H7 (cell line): ENCODE data around the gene SSR4. TPM values are rescaled to one million over a fixed set of nuclear protein-coding genes. Genes with fewer than 3 reads are reported as not detected.

Source experiments
- DNase-seq: peaks from one replicate; pipeline ENCODE4 v3.0.0; 2012
- H3K27me3 ChIP-seq: 2 replicates; pipeline ENCODE4 v1.6.0; 2011; ENCODE audit warnings: mild to moderate bottlenecking, low read length; ENCODE audit not compliant: control insufficient read depth, insufficient read depth
- H3K36me3 ChIP-seq: replicated peaks from 2 replicates; pipeline ENCODE4 v1.5.1; 2011; ENCODE audit warnings: low read length; ENCODE audit not compliant: control insufficient read depth, insufficient read depth
- H3K4me3 ChIP-seq: 2 replicates; pipeline ENCODE4 v1.5.1; 2011; ENCODE audit warnings: low read depth, mild to moderate bottlenecking, control low read depth, low read length, moderate library complexity; ENCODE audit not compliant: insufficient read depth
- total RNA-seq: library from RNA; depleted of rRNA; stranded (reverse); fragments of >200 nt; shearing (Covaris generic); gene quantifications from 2 replicates; pipeline ENCODE4 v1.2.3, GENCODE V29; 2014; rRNA removed

SSR4 gene
- total RNA-seq, 1 experiment from 2014 or later, result 198 TPM

DNA sequence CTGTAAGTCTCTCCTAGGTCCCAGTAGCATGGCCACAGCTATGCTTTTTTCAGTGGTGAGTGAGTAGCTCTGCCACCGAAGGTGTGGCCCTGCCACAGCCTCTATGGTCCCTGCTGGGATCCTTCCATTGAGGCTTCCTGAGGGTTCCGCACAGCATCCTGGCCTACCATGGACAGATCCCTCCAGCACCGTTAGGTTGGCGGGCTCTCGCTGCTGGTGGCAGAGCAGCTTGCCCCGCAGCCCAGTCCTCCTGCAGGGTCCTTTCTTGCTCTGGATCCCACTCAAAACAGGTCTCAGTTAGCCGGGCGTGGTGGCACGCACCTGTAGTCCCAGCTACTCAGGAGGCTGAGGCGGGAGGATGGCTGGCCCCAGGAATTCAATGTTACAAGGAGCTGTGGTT lies 38.3 kb downstream of the SSR4 start:
- H3K4me3 ChIP-seq, result no peak overlapping the region
- DNase-seq, result peak; percentile 25
- no peaks in the 10 kb centered on the region for H3K27me3 ChIP-seq
- no peaks in the 10 kb centered on the region; the same call in 1 of the 2 replicates for H3K36me3 ChIP-seq

DNA sequence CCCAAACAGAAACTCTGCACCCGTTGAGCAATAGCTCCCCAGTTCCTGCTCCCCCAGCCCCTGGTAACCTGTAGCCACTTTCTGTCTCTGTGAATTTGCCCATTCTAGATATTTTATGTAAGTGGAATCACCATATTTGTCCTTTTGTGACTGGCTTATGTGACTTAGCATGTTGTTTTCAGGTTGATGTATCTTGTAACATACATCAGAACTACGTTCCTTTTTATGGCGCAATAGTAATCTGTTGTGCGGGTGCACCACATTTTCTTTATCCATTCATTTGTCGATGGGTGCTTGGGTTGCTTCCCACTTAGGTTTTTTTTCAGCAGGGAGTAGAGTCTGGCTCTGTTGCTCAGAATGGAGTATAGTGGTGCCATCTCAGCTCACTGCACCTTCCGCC lies 42.5 kb downstream of the SSR4 start:
- DNase-seq, result no peak
- H3K27me3 ChIP-seq, result no peaks in the 10 kb centered on the region
- no peaks in the 10 kb centered on the region for H3K36me3 ChIP-seq
- H3K4me3 ChIP-seq, result no peak overlapping the region

DNA sequence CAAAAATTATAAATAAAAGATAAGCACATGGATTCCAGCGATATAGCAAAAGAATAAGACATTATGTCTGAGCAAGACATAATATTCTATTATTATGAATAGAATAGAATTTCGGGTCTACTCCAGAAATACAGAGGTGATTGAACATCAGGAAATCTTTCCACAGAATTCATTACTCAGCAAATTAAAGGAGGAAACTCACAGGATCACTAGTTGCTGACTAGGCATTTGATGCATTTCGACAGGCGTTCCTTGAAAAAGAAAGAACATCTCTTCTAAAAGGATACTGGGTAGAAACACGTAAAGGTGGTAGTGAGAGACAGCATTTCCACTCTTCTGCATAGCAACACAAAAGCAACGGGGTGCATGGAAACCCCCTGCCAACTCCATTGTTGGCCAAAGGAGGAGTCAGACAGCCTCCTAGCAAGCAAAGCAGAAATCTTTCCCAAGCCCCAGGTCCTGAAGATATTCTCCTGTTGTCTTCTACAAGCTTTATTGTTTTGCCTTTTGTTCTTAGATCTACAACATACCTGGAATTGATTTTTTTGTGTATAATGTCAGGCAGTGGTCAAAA lies 50.1 kb downstream of the SSR4 start:
- DNase-seq, result peak; percentile 40
- H3K27me3 ChIP-seq, result no peaks in the 10 kb centered on the region
- no peak overlapping the region for H3K4me3 ChIP-seq
- H3K36me3 ChIP-seq, result no peaks in the 10 kb centered on the region

DNA sequence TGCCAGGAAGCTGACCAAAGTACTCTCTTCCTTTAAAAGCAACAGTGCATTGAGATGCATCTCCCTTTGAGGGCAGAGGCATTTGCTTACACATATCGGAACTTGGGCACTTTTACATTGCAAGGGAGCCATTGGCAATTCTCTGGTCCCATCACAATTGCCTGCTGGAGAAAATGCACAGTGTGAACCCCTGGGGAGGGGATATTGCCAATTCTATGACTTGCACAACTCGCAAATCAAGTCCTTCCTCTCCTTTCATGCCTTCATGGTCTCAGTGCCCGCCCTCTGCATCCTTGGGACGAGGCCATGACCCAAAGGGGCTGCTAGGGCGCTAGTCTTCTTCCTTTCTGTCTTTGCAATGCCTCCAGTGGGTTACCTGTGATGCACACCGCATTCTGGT lies 50.7 kb downstream of the SSR4 start:
- no peak for DNase-seq
- no peak overlapping the region for H3K4me3 ChIP-seq
- no peaks in the 10 kb centered on the region for H3K36me3 ChIP-seq
- no peaks in the 10 kb centered on the region for H3K27me3 ChIP-seq

DNA sequence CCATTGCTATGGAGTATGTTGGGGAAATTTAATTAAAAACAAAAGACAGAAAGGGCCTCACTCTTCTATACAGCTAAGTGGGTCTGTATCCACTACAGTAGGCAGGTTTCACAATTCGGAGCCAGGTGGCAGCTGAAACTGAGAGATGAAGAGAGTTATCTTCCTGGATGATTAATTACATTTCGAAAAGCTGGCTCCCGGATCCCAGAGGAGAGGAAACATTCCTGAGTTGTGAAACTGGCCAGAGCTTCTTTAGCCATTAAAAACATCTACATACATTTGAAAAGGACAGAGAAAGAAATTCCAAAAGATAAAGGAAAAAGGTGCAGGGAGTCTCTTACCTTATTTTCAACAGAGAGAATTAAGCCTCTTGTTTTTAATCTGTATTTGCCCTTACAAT lies 51.4 kb downstream of the SSR4 start:
- no peak for DNase-seq
- Histone ChIP-seq H3K4me3 (no peak overlapping the region), H3K36me3 (no peaks in the 10 kb centered on the region), H3K27me3 (no peaks in the 10 kb centered on the region)

Other genes starting within 250 kb of the SSR4 start
- gene CCNQ, start 195.5 kb upstream of the SSR4 start, total RNA-seq, result 27.0 and 30.4 TPM in 2 replicates
- gene DUSP9, start 147.5 kb upstream of the SSR4 start, total RNA-seq, result 2.3 and 3.3 TPM in 2 replicates
- gene PNCK, start 120.9 kb upstream of the SSR4 start, total RNA-seq, result 1.7 and 5.5 TPM in 2 replicates
- 29.4 and 40.2 TPM in 2 replicates for gene SLC6A8, start 106.7 kb upstream of the SSR4 start, total RNA-seq
- 95.0 and 176 TPM in 2 replicates for gene BCAP31, start 70.3 kb upstream of the SSR4 start, total RNA-seq
- gene ABCD1, start 69.8 kb upstream of the SSR4 start, total RNA-seq, result 12.2 and 17.1 TPM in 2 replicates
- gene PLXNB3, start 30.4 kb upstream of the SSR4 start, total RNA-seq, result 0.07 TPM in 1 of 2 replicates, not detected in the other
- gene SRPK3, start 13.6 kb upstream of the SSR4 start, total RNA-seq, result not detected in 2 replicates
- 63.3 and 76.2 TPM in 2 replicates for gene IDH3G, start 293 bp upstream of the SSR4 start, total RNA-seq
- 73.0 and 76.3 TPM in 2 replicates for gene PDZD4, start 35.9 kb downstream of the SSR4 start, total RNA-seq
- 9.9 and 17.0 TPM in 2 replicates for gene L1CAM, start 91.5 kb downstream of the SSR4 start, total RNA-seq
- not detected in 2 replicates for gene AVPR2, start 110.0 kb downstream of the SSR4 start, total RNA-seq
- gene ARHGAP4, start 131.6 kb downstream of the SSR4 start, total RNA-seq, result 39.4 and 51.3 TPM in 2 replicates
- gene NAA10, start 140.4 kb downstream of the SSR4 start, total RNA-seq, result 86.7 and 97.4 TPM in 2 replicates
- gene RENBP, start 150.0 kb downstream of the SSR4 start, total RNA-seq, result 17.9 and 18.3 TPM in 2 replicates
- gene HCFC1, start 177.2 kb downstream of the SSR4 start, total RNA-seq, result 64.9 and 70.0 TPM in 2 replicates
- 8.8 and 9.5 TPM in 2 replicates for gene TMEM187, start 178.1 kb downstream of the SSR4 start, total RNA-seq
- 34.4 and 44.6 TPM in 2 replicates for gene IRAK1, start 225.2 kb downstream of the SSR4 start, total RNA-seq